Stomach (tissue), 9 donors: Measurements from ENCODE around the gene TENM4. TPM values are rescaled to one million over a fixed set of nuclear protein-coding genes. Genes with fewer than 3 reads are reported as not detected.

Experiments
- DNase-seq, 2 donors: peaks; one replicate each; pipeline versions ENCODE4 v3.0.0 to v3.0.0-alpha.2; 2013 to 2019
- H3K27ac ChIP-seq, 5 donors: fragments of 200-600 bp in 4 of 5; sonication (generic) in 4 of 5; one replicate each; pipeline ENCODE4 v1.5.1; 2013 to 2019; ENCODE audit warnings: mild to moderate bottlenecking in 1 of 5, moderate library complexity in 1 of 5
- H3K27me3 ChIP-seq, 3 donors: fragments of 200-600 bp; sonication (generic); one replicate each; pipeline ENCODE4 v1.5.1; 2017 to 2019; ENCODE audit warnings: mixed run types in 1 of 3
- H3K36me3 ChIP-seq, 4 donors: fragments of 200-600 bp; sonication (generic); 1 replicate in 3 of 4; 2 replicates in 1 of 4; pipeline ENCODE4 v1.5.1; 2016 to 2019
- H3K4me1 ChIP-seq, 4 donors: fragments of 200-600 bp; sonication (generic); one replicate each; pipeline ENCODE4 v1.5.1; 2016 to 2019
- H3K4me3 ChIP-seq, 4 donors: fragments of 200-600 bp; sonication (generic) in 3 of 4; one replicate each; pipeline ENCODE4 v1.5.1; 2016 to 2019; ENCODE audit warnings: mild to moderate bottlenecking in 1 of 4
- H3K9me3 ChIP-seq, 4 donors: fragments of 200-600 bp; sonication (generic); one replicate each; pipeline ENCODE4 v1.5.1; 2016 to 2019
- EP300 ChIP-seq: sonication (generic); formaldehyde crosslinking; IDR thresholded peaks from one replicate; pipeline ENCODE4 v1.6.1; 2017; ENCODE audit warnings: antibody characterized with exemption
- POLR2A ChIP-seq, 4 donors: fragments of 450-650 bp; IDR thresholded peaks; one replicate each; pipeline ENCODE4 v1.6.1; 2016; ENCODE audit warnings: antibody characterized with exemption in 4 of 4, control low read depth in 2 of 4, mild to moderate bottlenecking in 1 of 4, moderate library complexity in 1 of 4
- POLR2AphosphoS5 ChIP-seq, 3 donors: sonication (generic); formaldehyde crosslinking; IDR thresholded peaks; one replicate each; pipeline ENCODE4 v1.6.1; 2016; ENCODE audit warnings: antibody characterized with exemption in 3 of 3
- WGBS, 5 donors: extraction: QIAGEN DNeasy Blood & Tissue Kit in 3 of 5; methylation state at CpG; one replicate each; pipeline versions ENCODE4 v1.1.5 to v1.1.7; 2013 to 2018; 5-methylcytosine and 5-hydroxymethylcytosine counted together
- intact Hi-C: fragments of 100-400 bp; cut with DNase I; formaldehyde crosslinking; loops from one replicate; pipeline ENCODE4 v1.15.1; 2023; ENCODE audit warnings: low total_unique reads
- polyA plus RNA-seq, 3 donors: library from polyadenylated mRNA; stranded (reverse); fragments of 200-250 nt; gene quantifications; one replicate each; pipeline ENCODE4 v1.2.3, GENCODE V29; 2013
- total RNA-seq, 5 donors: library from RNA; depleted of rRNA; stranded (reverse); fragments of >200 nt; gene quantifications; one replicate each; pipeline versions ENCODE4 v1.1.0 to v1.2.3, GENCODE V29; 2014 to 2016
- TF ChIP-seq, protein P1 (sequence below), 7 experiments: fragments of 450-650 bp in 4 of 7; fragments of 200-600 bp in 3 of 7; sonication (generic) in 3 of 7; IDR thresholded peaks; one replicate each; pipeline ENCODE4 v1.5.1; 2016 to 2019; ENCODE audit warnings: antibody characterized with exemption in 7 of 7, control low read depth in 2 of 7, mild to moderate bottlenecking in 1 of 7
- donor health status: healthy with polysubstance abuse.
- donor health status: Bipolar disorder and iron deficiency.
- donor health status: healthy.

The TENM4 gene
- total and polyA plus RNA-seq, 8 donors: 0.06 to 13.2 (median 0.87) TPM; not detected in 1

DNA sequence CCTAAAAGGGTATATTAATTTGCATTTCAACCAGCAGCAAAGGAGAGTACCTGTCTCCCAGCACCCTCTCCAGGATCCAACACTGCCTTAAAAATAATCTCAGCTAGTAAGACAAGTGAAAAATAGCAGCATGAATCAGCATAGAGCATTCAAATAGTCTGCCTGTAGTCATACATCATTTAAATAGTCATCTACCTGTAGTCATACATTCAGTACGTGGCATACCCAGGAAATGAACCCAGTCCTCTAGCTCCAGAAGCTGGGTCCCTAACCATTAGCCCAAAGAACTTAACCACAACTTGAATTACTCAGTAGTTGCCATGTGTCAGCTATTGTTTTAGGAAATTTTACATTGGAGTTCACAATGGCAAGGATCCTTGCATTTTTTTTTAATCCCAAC is 9.3 kb downstream of the TENM4 start:
- Histone ChIP-seq H3K4me3 (no peak overlapping the region), H3K36me3 (no peaks in the 10 kb centered on the region), H3K27me3 (peaks cover 0 to 59% (median 10%) of the 10 kb centered on the region in 3 donors), H3K4me1 (peaks cover 0 to 2% (median under 1%) of the 10 kb centered on the region in 4 donors), H3K27ac (no peak overlapping the region), H3K9me3 (no peaks in the 10 kb centered on the region)
- no peak for DNase-seq
- intact Hi-C loops: no loop called here
- TF ChIP-seq POLR2A (IDR thresholded peaks at IDR 0.05): no peak
- TF ChIP-seq EP300: no peak
- TF ChIP-seq, protein P1, sequence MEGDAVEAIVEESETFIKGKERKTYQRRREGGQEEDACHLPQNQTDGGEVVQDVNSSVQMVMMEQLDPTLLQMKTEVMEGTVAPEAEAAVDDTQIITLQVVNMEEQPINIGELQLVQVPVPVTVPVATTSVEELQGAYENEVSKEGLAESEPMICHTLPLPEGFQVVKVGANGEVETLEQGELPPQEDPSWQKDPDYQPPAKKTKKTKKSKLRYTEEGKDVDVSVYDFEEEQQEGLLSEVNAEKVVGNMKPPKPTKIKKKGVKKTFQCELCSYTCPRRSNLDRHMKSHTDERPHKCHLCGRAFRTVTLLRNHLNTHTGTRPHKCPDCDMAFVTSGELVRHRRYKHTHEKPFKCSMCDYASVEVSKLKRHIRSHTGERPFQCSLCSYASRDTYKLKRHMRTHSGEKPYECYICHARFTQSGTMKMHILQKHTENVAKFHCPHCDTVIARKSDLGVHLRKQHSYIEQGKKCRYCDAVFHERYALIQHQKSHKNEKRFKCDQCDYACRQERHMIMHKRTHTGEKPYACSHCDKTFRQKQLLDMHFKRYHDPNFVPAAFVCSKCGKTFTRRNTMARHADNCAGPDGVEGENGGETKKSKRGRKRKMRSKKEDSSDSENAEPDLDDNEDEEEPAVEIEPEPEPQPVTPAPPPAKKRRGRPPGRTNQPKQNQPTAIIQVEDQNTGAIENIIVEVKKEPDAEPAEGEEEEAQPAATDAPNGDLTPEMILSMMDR (IDR thresholded peaks at IDR 0.05): no peak
- no peak for TF ChIP-seq POLR2AphosphoS5 (IDR thresholded peaks at IDR 0.05)
- WGBS, 5 donors: 56 to 86% (median 73%) methylated on average over 1 of the region's 1 CpG

DNA sequence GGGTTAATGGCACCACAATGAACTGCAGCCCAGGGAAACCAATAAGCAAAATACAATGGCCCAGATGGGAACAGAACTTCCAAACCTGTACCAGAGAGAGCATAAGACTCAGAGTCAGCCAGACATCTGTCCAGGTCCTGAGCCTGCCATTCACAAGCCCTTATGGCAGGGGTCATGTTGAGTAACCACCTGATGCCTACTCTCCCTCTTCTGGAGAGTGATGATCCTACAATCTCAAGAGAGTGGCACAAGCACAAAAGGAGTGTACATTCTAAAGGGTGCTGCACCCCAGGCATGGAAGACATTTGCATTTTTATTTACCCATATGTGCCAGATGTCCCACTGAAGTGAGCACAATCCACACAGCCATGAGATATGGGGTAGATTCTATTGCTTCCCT is 10.6 kb downstream of the TENM4 start:
- intact Hi-C loops: no loop called here
- Histone ChIP-seq H3K4me3 (no peak overlapping the region), H3K27ac (no peak overlapping the region), H3K4me1 (no peaks in the 10 kb centered on the region), H3K36me3 (no peaks in the 10 kb centered on the region), H3K9me3 (no peaks in the 10 kb centered on the region), H3K27me3 (peaks cover 0 to 46% (median 1%) of the 10 kb centered on the region in 3 donors)
- no peak for TF ChIP-seq EP300
- TF ChIP-seq, protein P1 (IDR thresholded peaks at IDR 0.05): no peak
- no peak for TF ChIP-seq POLR2AphosphoS5 (IDR thresholded peaks at IDR 0.05)
- TF ChIP-seq POLR2A (IDR thresholded peaks at IDR 0.05): no peak
- no peak for DNase-seq

DNA sequence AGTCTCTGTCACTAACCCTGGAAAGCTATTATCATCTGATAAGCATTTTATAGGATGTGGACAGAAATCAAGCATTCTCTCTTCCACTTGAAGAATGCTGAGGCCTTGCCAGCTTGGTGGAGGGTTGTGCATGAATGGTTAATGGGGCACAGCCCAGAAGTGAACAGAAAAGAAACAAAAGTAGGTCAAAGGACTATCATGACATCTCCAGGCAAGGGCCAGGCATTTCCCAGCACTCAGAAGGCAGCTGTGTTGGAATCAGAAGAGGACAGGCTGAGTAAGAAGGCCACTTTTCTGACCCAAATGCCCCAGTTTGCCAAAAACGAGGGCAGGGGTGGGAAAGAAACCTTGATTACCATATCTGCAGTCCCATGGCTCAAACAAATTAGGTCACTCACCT is 12.4 kb downstream of the TENM4 start:
- WGBS, 5 donors: 18 to 30% (median 22%) methylated on average over 1 of the region's 1 CpG
- no peak for DNase-seq
- TF ChIP-seq, protein P1 (IDR thresholded peaks at IDR 0.05): no peak
- TF ChIP-seq EP300: no peak
- no peak for TF ChIP-seq POLR2AphosphoS5 (IDR thresholded peaks at IDR 0.05)
- TF ChIP-seq POLR2A (IDR thresholded peaks at IDR 0.05): no peak
- Histone ChIP-seq H3K27ac (no peak overlapping the region), H3K9me3 (no peaks in the 10 kb centered on the region), H3K36me3 (no peaks in the 10 kb centered on the region), H3K27me3 (peaks cover 0 to 27% (median 0%) of the 10 kb centered on the region in 3 donors), H3K4me3 (no peak overlapping the region), H3K4me1 (no peaks in the 10 kb centered on the region)
- intact Hi-C loops: no loop called here

DNA sequence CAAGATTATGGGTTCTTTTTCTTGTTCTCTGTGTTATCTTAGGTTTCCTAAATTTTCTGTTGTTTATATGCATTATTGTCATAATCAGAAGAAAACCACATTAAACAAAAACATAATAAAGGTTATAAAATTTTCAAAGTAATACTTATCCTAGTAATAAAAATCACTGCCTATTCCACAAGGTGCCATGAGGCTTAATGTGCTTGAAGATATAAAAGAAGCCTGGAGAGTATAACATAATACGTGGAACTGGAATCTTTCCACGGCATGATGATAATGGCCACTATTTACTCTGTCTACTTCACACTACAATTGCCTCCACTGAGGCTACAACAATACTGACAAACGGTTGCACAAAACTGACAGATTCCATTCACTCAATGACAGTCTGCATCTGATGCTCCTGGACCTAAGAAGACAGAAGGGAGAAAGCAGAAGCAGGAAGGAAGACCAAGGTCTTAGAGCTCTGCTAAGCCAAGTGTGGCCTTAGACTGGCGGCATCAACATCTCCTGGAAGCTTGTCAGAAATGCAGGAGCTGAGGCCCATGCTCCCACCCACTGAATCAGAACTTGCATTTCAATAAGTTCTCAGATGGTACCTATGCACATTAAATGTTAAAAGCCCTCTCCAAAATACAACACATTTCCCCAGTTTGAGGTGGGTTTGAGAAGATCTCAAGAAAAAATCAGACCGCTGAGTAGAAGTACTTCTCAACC is 13.1 kb downstream of the TENM4 start:
- Histone ChIP-seq H3K27ac (no peak overlapping the region), H3K27me3 (peaks cover 0 to 21% (median 0%) of the 10 kb centered on the region in 3 donors), H3K36me3 (no peaks in the 10 kb centered on the region), H3K4me3 (no peak overlapping the region), H3K4me1 (no peaks in the 10 kb centered on the region), H3K9me3 (no peaks in the 10 kb centered on the region)
- TF ChIP-seq EP300: no peak
- TF ChIP-seq, protein P1 (IDR thresholded peaks at IDR 0.05): no peak
- no peak for TF ChIP-seq POLR2A (IDR thresholded peaks at IDR 0.05)
- no peak for TF ChIP-seq POLR2AphosphoS5 (IDR thresholded peaks at IDR 0.05)
- WGBS, 5 donors: 66 to 81% (median 74%) methylated on average over 5 of the region's 5 CpGs
- no peak for DNase-seq
- intact Hi-C loops: no loop called here
